Measurements from ENCODE around the gene MYO3A.

Gene MYO3A

GRCh38 chr10:26232174-26232573, 298.1 kb downstream of the MYO3A start:
- Mint-ChIP-seq H3K27ac (no peak overlapping the region), H3K27me3 (peaks cover 45% of the 10 kb centered on the region), H3K4me1 (no peaks in the 10 kb centered on the region), H3K9me3 (no peaks in the 10 kb centered on the region), H3K4me3 (no peak overlapping the region), H3K36me3 (no peaks in the 10 kb centered on the region)
- ATAC-seq = no peak

DNA sequence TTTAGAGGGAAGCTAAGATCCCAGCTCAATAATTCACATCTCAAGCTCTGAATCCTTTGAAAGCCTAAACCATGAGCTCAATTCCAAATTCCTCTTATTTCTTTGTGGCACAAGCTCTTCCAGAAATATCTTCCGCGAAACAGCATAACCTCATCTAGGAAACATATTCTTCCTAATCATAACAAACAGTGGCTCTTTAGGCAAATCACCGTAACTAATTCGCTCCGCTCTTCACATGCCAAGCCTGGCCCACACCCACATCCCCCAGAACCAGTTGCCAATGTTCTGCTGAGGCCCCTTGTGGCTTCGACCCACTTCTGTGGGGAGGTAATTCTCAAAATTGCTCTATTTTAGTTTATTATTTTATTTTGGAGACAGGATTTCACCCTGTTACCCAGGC, 301.7 kb downstream of the MYO3A start:
- Mint-ChIP-seq H3K36me3 (no peaks in the 10 kb centered on the region), H3K4me1 (no peaks in the 10 kb centered on the region), H3K9me3 (no peaks in the 10 kb centered on the region), H3K4me3 (no peak overlapping the region), H3K27ac (no peak overlapping the region), H3K27me3 (peaks cover 57% of the 10 kb centered on the region)
- ATAC-seq = no peak

- Mint-ChIP-seq H3K27me3 (peaks cover 52% of the 10 kb centered on the region), H3K36me3 (no peaks in the 10 kb centered on the region), H3K4me1 (no peaks in the 10 kb centered on the region), H3K27ac (no peak overlapping the region), H3K4me3 (no peak overlapping the region), H3K9me3 (no peaks in the 10 kb centered on the region)
- no peak for ATAC-seq
Observed at GRCh38 chr10:26238378-26238777, 304.3 kb downstream of the MYO3A start.

- Mint-ChIP-seq H3K4me3 (no peak overlapping the region), H3K27ac (no peak overlapping the region), H3K4me1 (no peaks in the 10 kb centered on the region), H3K36me3 (no peaks in the 10 kb centered on the region), H3K9me3 (no peaks in the 10 kb centered on the region), H3K27me3 (peaks cover 30% of the 10 kb centered on the region)
- ATAC-seq = no peak
Observed at GRCh38 chr10:26242706-26243350, 308.8 kb downstream of the MYO3A start.

GRCh38 chr10:26243351-26243720, 309.3 kb downstream of the MYO3A start:
- H3K4me1 Mint-ChIP-seq = no peaks in the 10 kb centered on the region
- H3K27me3 Mint-ChIP-seq = peaks cover 25% of the 10 kb centered on the region
- ATAC-seq = no peak
- H3K4me3 Mint-ChIP-seq = no peak overlapping the region
- H3K27ac Mint-ChIP-seq = no peak overlapping the region
- H3K36me3 Mint-ChIP-seq = no peaks in the 10 kb centered on the region
- no peaks in the 10 kb centered on the region for H3K9me3 Mint-ChIP-seq

GRCh38 chr10:26249681-26250080, 315.7 kb downstream of the MYO3A start:
- ATAC-seq = no peak
- no peak overlapping the region for H3K4me3 Mint-ChIP-seq
- peaks cover 18% of the 10 kb centered on the region for H3K27me3 Mint-ChIP-seq
- H3K36me3 Mint-ChIP-seq = no peaks in the 10 kb centered on the region
- H3K4me1 Mint-ChIP-seq = no peaks in the 10 kb centered on the region
- no peak overlapping the region for H3K27ac Mint-ChIP-seq
- H3K9me3 Mint-ChIP-seq = no peaks in the 10 kb centered on the region

- ATAC-seq = no peak
- no peak overlapping the region for H3K4me3 Mint-ChIP-seq
- H3K9me3 Mint-ChIP-seq = no peaks in the 10 kb centered on the region
- no peaks in the 10 kb centered on the region for H3K36me3 Mint-ChIP-seq
- H3K4me1 Mint-ChIP-seq = no peaks in the 10 kb centered on the region
- H3K27ac Mint-ChIP-seq = no peak overlapping the region
- H3K27me3 Mint-ChIP-seq = peaks cover 28% of the 10 kb centered on the region
Observed at GRCh38 chr10:26251925-26252324, 317.9 kb downstream of the MYO3A start.

GRCh38 chr10:26254616-26255015, 320.6 kb downstream of the MYO3A start:
- Mint-ChIP-seq H3K36me3 (no peaks in the 10 kb centered on the region), H3K4me3 (no peak overlapping the region), H3K27me3 (peaks cover 36% of the 10 kb centered on the region), H3K4me1 (no peaks in the 10 kb centered on the region), H3K9me3 (no peaks in the 10 kb centered on the region), H3K27ac (no peak overlapping the region)
- ATAC-seq = no peak

- H3K9me3 Mint-ChIP-seq = no peaks in the 10 kb centered on the region
- peaks cover 33% of the 10 kb centered on the region for H3K27me3 Mint-ChIP-seq
- H3K36me3 Mint-ChIP-seq = no peaks in the 10 kb centered on the region
- no peaks in the 10 kb centered on the region for H3K4me1 Mint-ChIP-seq
- H3K27ac Mint-ChIP-seq = no peak overlapping the region
- H3K4me3 Mint-ChIP-seq = no peak overlapping the region
- no peak for ATAC-seq
Observed at GRCh38 chr10:26259341-26259740, 325.3 kb downstream of the MYO3A start.

Data from stimulated activated memory B cell treated with anti-CD40 and anti-IgM and Interleukin-4, amounts not matched to agents 10 μg/mL and 1 μg/mL and 100 μg/mL, for 72 hours (primary cell).